ENCODE results near the gene KRT25.
"Not testable (repeated sequence)": the region's sequence is repeated elsewhere in the genome, so short reads cannot be mapped to it uniquely, and the experiment has no call there.

Gene KRT25

GRCh38 chr17:40753804-40754203 lies 1.3 kb downstream of the KRT25 start:
- DNase-seq (ENCODE audit: low read depth): no peak

DNA sequence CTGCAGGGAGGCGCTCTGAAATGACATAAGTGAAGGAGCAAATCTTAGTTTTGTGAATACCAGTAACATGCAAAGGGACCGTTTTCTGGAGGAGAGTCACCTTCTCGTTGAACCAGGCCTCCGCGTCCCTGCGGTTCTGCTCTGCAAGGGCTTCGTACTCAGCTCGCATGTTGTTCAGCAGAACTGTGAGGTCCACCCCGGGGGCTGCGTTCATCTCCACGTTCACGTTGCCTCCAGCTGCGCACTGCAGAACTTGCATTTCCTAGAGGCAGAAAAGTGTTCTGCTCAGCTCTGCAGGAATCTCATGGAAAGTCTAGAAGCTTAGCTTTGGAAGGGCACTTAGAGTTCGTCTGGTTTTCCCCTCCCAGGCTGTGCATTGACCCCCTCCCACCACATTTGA lies 4.1 kb downstream of the KRT25 start:
- DNase-seq (ENCODE audit: low read depth): no peak

GRCh38 chr17:40750391-40750790 lies 4.7 kb downstream of the KRT25 start:
- DNase-seq (ENCODE audit: low read depth): no peak

GRCh38 chr17:40748666-40749065 lies 6.5 kb downstream of the KRT25 start:
- DNase-seq (ENCODE audit: low read depth): not testable (repeated sequence)

- no peak for DNase-seq (ENCODE audit: low read depth)
Observed at GRCh38 chr17:40738553-40738952, 16.6 kb downstream of the KRT25 start.

GRCh38 chr17:40735016-40735415 lies 20.1 kb downstream of the KRT25 start:
- no peak for DNase-seq (ENCODE audit: low read depth)

GRCh38 chr17:40734018-40734417 lies 21.1 kb downstream of the KRT25 start:
- DNase-seq (ENCODE audit: low read depth): no peak

GRCh38 chr17:40730970-40731369 lies 24.2 kb downstream of the KRT25 start:
- DNase-seq (ENCODE audit: low read depth): no peak

DNA sequence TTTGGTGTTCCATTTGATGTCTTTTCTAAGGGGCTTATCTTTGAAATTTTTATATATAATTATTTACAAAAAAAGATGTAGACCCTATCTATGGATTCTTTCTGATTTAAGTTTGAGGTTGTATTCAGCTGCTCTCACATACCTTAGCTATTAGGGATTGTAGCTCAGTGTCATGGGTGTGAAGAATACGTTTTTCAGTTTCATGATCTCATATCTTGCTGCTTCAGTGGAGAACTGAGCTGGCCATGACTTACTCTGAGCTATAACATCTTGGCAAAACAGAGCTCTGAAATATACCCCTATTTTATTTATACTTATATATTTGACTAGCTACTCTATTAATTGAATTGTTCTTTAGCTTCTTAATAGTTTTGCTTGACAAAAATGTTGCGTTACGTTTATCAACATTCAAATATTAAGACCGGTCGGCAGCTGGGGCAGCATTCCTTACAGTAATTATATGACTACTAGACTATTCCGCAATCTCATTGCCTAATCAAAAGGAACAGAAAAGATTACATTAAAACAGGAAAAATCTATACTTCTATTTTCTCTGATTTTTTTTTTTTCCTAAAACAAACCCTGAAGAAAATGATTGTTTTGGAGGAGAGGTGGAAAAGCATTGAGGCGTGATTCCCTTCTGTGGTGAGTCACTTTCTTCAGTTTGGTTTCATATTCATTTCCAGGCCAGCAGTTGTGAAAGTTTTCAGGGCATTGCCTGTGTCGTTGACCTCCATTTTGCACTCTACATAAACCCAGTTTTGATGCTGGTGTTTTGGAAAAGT lies 27.5 kb downstream of the KRT25 start:
- DNase-seq (ENCODE audit: low read depth): no peak

GRCh38 chr17:40726919-40727318 lies 28.2 kb downstream of the KRT25 start:
- DNase-seq (ENCODE audit: low read depth): no peak

GRCh38 chr17:40724656-40725055 lies 30.5 kb downstream of the KRT25 start:
- DNase-seq (ENCODE audit: low read depth): no peak

DNA sequence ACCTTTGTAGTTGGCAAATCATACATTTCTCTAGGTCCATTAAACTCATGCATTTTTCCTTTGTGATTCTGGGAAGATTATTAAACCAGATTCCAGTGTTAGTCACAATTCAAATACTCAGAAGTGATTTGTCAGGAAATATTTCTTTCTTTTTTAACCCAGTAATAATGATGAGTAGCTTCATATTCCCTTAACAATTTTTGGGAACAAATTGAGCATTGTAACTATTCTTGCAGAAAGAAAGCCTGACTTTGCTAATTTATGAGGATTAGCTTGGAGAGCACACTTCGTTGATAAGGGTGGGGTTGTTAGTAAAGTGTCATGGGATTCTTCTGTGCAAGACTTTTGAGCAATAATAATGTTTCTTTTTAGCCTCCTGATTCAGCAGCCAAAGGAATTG lies 32.9 kb downstream of the KRT25 start:
- DNase-seq (ENCODE audit: low read depth): no peak

DNA sequence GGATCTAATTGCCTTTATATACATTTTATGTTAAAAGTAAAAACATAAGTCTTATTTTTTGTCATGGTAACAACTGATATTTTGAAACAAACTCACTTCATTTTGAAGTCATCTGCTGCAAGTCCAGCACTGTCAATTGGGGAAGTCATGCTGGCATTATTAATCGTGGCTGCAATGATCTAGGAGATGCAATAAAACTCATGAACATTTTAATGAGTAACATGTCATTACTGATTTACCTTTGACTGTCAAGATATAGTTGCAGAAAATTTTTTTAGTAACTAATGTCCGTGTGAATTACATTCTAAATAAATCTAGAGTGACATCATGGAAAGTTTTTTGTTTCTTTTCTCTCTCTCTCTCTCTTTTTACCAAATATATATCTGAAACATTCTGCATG lies 34.2 kb downstream of the KRT25 start:
- no peak for DNase-seq (ENCODE audit: low read depth)

GRCh38 chr17:40718930-40719329 lies 36.2 kb downstream of the KRT25 start:
- no peak for DNase-seq (ENCODE audit: low read depth)

DNA sequence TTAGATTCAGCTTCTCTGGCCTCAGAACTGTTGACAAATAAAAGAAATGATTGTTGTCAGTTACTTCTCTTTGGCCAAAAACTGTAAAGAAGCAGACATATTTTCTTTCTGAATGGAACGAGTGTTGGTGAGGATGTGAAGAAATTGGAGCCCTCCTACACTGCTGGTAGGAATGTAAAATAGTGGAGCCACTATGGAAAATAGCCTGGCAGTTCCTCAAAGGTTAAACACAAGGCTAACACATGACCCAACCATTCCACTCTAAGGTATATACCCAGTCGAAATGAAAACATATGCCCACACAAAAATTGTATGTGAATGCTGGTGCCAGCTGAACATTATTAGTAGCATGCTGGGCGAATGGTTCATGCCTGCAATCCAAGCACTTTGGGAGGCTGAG lies 37.4 kb downstream of the KRT25 start:
- no peak for DNase-seq (ENCODE audit: low read depth)

DNA sequence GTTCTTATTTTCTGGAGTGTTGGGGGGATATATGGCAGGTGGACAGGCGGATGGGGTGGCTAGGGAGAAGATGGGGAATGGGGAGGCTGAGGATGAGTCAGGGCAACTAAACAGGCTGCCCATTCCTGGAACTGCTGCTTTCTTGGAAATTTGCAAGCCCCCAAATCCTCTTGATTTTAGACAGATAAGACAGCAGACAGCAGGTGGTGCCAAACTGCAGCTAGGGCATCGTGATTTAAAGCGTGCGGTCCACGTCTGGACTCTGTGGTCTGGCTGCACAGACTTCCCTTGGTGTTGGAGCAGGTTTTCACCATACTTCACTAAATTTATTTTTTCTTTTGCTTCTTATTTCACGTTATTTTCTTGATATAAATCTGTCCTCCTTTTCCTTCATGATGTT lies 40.7 kb downstream of the KRT25 start:
- no peak for DNase-seq (ENCODE audit: low read depth)

DNA sequence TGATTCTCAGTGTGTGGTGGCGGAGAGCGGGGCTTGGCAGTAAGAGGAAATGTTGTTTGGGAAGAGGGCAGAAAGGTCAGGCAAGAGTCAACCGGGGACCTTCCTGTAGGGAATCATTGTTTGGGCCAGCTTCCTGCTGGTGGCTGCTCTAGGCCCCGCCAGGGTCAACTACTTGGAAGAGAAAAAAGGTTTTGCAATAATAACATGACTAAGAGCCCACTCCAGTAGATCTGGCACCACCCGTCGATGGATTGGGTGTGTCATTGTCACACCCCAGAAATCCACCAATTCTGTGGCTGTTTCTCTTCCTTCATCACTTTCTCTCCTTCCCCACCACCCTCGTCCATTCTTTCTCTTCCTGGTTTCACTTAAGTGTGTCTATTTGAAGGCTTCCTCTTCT lies 47.4 kb downstream of the KRT25 start:
- DNase-seq (ENCODE audit: low read depth): no peak

DNA sequence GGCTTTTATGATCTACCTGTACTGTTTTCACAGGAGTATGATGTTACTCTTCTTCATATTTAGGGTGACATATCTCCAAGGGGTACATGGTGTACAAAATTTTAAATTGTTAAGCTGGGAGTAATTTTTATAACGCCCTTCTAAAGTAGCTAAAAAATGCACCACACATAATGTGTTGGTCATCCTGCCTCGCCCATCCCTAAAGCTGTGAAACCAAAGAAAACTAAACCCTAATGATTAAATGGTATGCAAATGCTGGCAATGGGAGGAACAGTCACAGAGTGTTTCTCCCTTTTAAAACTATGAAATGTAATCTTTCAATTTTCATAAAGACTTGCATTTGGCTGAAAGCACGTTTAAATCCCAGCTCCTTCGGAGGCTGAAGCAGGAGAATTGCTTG lies 49.5 kb downstream of the KRT25 start:
- no peak for DNase-seq (ENCODE audit: low read depth)

GRCh38 chr17:40703652-40704051 lies 51.5 kb downstream of the KRT25 start, which contains the start of gene KRT24:
Gene KRT24, minus strand, starts transcription at chr17:40703752. Its CDS starts 59 bp downstream, at chr17:40703693.
- DNase-seq (ENCODE audit: low read depth): no peak

DNA sequence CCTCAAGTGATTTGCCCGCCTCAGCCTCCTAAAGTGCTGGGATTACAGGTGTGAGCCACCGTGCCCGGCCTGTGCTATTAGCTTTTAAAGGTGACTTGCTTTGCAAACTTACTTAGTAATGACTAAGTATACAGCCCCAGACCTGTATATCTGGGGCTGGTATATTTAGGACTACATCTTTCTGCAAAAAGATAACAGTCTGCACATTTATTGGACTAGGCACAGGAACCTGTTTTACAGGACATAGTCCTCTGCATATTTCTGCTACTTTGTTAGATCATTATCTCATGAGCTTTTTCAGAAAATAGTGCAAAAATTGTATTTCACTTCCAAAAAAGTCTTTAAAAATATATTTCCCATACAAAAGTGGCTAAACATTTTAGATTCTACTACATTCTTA lies 52.9 kb downstream of the KRT25 start:
- no peak for DNase-seq (ENCODE audit: low read depth)

DNA sequence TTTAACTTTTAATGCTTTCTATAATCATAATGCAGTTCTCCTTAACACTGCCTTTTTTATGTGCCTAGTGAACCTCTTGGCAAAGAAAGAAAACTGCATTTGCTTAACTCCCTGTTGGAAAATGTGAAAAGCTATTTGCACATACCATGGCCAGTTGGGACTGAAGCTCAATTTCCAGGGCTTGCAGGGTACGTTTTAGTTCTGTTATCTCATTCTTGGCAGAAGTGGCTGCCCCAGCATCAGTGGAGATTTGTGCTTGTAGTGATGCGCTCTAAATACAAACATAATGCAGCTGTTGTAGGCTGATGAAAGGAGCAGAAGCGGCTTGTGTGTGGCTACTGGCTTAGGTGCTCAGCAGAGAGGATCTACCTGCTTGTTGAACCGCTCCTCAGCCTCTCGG lies 55.3 kb downstream of the KRT25 start:
- DNase-seq (ENCODE audit: low read depth): no peak

GRCh38 chr17:40699371-40699770 lies 55.8 kb downstream of the KRT25 start:
- DNase-seq (ENCODE audit: low read depth): no peak
